Subcutaneous adipose tissue (tissue), 4 donors: ENCODE results near the gene PTPN12. TPM values are rescaled to one million over a fixed set of nuclear protein-coding genes. Genes with fewer than 3 reads are reported as not detected.

Experiments
- CTCF ChIP-seq: fragments of 450-650 bp; IDR thresholded peaks from one replicate; pipeline ENCODE4 v1.5.1; 2016; ENCODE audit warnings: low read depth, mild to moderate bottlenecking, control low read depth, antibody characterized with exemption, moderate library complexity
- total RNA-seq, 4 donors: library from RNA; depleted of rRNA; stranded (reverse); fragments of >200 nt; gene quantifications; one replicate each; pipeline ENCODE4 v1.1.0, GENCODE V29; 2016

The PTPN12 gene
- total RNA-seq, result 100 to 1,000 TPM; 147 to 243 (median 188) TPM

GRCh38 chr7:77537136-77537777 is at the start of gene PTPN12:
TSS of gene PTPN12 (plus strand) at chr7:77537295. CDS start at chr7:77537547, 252 bp downstream.
- no peak for TF ChIP-seq CTCF

GRCh38 chr7:77488986-77489385 is 48.1 kb upstream of the PTPN12 start:
- no peak for TF ChIP-seq CTCF

- no peak for TF ChIP-seq CTCF
Observed at GRCh38 chr7:77497079-77497478, 40.0 kb upstream of the PTPN12 start.

DNA sequence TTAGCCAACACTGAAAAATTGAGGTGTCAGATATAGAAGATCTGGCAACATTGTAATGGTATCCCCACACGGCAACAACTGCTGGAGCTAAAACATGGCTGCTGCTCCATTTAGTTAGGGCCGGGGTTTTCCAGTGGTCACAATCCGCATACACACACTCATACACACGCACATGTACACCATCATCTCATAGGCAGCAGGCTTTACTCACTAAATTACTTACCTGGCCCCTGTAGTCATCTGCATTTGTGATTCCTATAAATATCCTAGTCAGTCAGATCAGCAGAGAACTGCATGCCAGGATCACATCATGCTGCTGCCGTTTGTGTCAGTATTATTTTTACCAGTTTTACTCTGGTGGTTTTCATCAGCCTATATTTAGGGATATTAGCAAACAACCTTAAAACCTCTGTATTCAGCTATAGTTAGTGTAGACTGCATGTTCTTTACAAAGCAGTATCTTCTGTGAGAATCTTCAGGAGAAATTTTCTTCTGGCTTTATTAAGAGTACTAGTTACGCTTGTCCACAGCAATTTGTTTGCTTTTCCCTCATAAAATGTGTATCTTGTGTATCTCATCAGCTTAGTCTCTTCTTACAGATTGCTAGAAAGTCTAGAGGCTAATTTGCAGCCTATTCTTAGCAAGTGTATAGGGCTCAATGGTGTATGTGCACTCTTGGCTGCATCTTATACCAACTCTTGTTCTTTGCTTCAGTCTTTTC is 38.3 kb upstream of the PTPN12 start:
- TF ChIP-seq CTCF, result no peak

- TF ChIP-seq CTCF, result no peak
Observed at GRCh38 chr7:77501192-77501515, 35.9 kb upstream of the PTPN12 start.

DNA sequence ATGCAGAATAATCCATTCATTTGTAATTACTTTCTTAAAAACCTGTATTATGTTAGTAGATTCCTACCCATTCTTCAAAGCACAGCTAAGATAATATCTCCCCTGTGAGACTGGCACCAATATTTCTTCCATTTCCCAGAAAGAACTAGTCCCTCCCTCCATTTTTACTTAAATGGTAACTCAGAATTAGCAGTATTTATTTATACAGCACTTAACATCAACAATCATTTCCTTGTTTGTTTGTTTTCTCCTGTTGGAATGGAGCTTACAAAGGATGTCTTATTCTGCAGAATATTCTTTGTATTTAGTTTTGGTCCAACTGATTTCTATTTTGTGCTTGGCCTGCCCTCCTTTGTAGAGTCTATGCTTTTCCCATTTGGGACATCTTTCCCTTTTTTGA is 32.1 kb upstream of the PTPN12 start:
- TF ChIP-seq CTCF, result no peak

DNA sequence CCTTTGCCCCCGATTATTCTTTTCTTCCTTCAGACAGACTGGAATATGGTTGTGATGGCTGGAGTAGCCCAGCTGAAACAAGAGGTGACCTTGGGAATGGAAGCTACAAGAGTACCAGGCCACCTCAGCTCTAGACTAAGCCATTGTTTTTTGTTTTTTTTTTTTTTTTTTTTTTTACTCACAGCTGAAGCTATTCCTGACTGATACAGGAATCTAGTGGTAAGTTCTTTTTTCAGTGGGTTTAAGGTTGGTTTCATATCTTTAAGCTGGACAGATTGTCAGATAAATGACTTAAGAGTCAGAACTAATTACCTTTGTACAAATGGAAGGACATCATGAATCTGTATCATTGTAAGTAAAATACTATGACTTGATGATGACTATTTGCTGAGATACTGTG is 30.2 kb upstream of the PTPN12 start:
- no peak for TF ChIP-seq CTCF
